Astrocyte of the hippocampus (primary cell): ENCODE data around the gene PACRG.

Experiments used
- DNase-seq: peaks from one replicate; pipeline ENCODE4 v3.0.0; 2011; ENCODE audit warnings: low read depth, low spot score

PACRG gene

GRCh38 chr6:163333038-163333437, 605.3 kb downstream of the PACRG start:
- DNase-seq: peak; percentile 79

GRCh38 chr6:163333701-163334663, 606.2 kb downstream of the PACRG start:
- DNase-seq: no peak

- DNase-seq: no peak
Observed at GRCh38 chr6:163335056-163335455, 607.3 kb downstream of the PACRG start.

- no peak for DNase-seq
Observed at GRCh38 chr6:163335671-163336545, 608.1 kb downstream of the PACRG start.

GRCh38 chr6:163336961-163337360, 609.2 kb downstream of the PACRG start:
- no peak for DNase-seq

GRCh38 chr6:163337958-163338357, 610.2 kb downstream of the PACRG start:
- no peak for DNase-seq

GRCh38 chr6:163338671-163339405, 611.1 kb downstream of the PACRG start:
- peak; percentile 94 for DNase-seq

- no peak for DNase-seq
Observed at GRCh38 chr6:163339466-163339865, 611.7 kb downstream of the PACRG start.

- no peak for DNase-seq
Observed at GRCh38 chr6:163340201-163340887, 612.6 kb downstream of the PACRG start.

GRCh38 chr6:163341224-163342061, 613.7 kb downstream of the PACRG start:
- DNase-seq: no peak

- DNase-seq: no peak
Observed at GRCh38 chr6:163342571-163343539, 615.1 kb downstream of the PACRG start.

GRCh38 chr6:163343609-163344008, 615.8 kb downstream of the PACRG start:
- DNase-seq: no peak

- no peak for DNase-seq
Observed at GRCh38 chr6:163344411-163344810, 616.6 kb downstream of the PACRG start.

GRCh38 chr6:163345931-163346330, 618.2 kb downstream of the PACRG start:
- DNase-seq: no peak

GRCh38 chr6:163346497-163346961, 618.8 kb downstream of the PACRG start:
- peak; percentile 59 for DNase-seq

- DNase-seq: peak; percentile 52
Observed at GRCh38 chr6:163347021-163347446, 619.3 kb downstream of the PACRG start.

GRCh38 chr6:163348789-163349680, 621.3 kb downstream of the PACRG start:
- peak; percentile 42 for DNase-seq

- no peak for DNase-seq
Observed at GRCh38 chr6:163349696-163350095, 621.9 kb downstream of the PACRG start.
